Neural progenitor cell (in vitro differentiated cells): Measurements from ENCODE around the gene CREBBP. TPM values are rescaled to one million over a fixed set of nuclear protein-coding genes. Genes with fewer than 3 reads are reported as not detected.
A peak's percentile ranks its signal among the peaks of the same experiment; 100 is the strongest.

Experiments
- DNase-seq: peaks from one replicate; pipeline ENCODE4 v3.0.0-alpha.2; 2016; ENCODE audit warnings: low spot score
- H2AFZ ChIP-seq: fragments of 200-600 bp; sonication (generic); replicated peaks from 2 replicates; pipeline ENCODE4 v1.6.1; 2016; ENCODE audit warnings: antibody characterized with exemption
- H3F3A ChIP-seq: fragments of 200-600 bp; sonication (generic); 2 replicates; pipeline ENCODE4 v1.6.1; 2016; ENCODE audit warnings: antibody characterized with exemption, low read depth
- H3K27ac ChIP-seq: fragments of 200-600 bp; sonication (generic); 2 replicates; pipeline ENCODE4 v1.5.1; 2016; ENCODE audit warnings: mild to moderate bottlenecking
- H3K27me3 ChIP-seq: fragments of 200-600 bp; sonication (generic); 2 replicates; pipeline ENCODE4 v1.6.1; 2016; ENCODE audit warnings: mild to moderate bottlenecking, moderate library complexity
- H3K36me3 ChIP-seq: fragments of 200-600 bp; sonication (generic); 2 replicates; pipeline ENCODE4 v1.5.1; 2016
- H3K4me1 ChIP-seq: fragments of 200-600 bp; sonication (generic); 2 replicates; pipeline ENCODE4 v1.6.1; 2016; ENCODE audit warnings: mixed run types
- H3K4me2 ChIP-seq: fragments of 200-600 bp; sonication (generic); 2 replicates; pipeline ENCODE4 v1.6.1; 2016
- H3K4me3 ChIP-seq: fragments of 200-600 bp; sonication (generic); 2 replicates; pipeline ENCODE4 v1.5.1; 2016
- H3K79me2 ChIP-seq: fragments of 200-600 bp; sonication (generic); 2 replicates; pipeline ENCODE4 v1.6.1; 2016; ENCODE audit warnings: low read depth
- H3K9ac ChIP-seq: fragments of 200-600 bp; sonication (generic); 2 replicates; pipeline ENCODE4 v1.6.1; 2016
- H3K9me3 ChIP-seq: fragments of 200-600 bp; sonication (generic); 2 replicates; pipeline ENCODE4 v1.5.1; 2016; ENCODE audit warnings: low read depth
- H4K20me1 ChIP-seq: fragments of 200-600 bp; sonication (generic); 2 replicates; pipeline ENCODE4 v1.6.1; 2016; ENCODE audit warnings: low read depth
- H3K27ac Mint-ChIP-seq: 3 replicates; pipeline ENCODE4 v1.8.0; 2021; ENCODE audit warnings: mixed read lengths
- H3K27me3 Mint-ChIP-seq: 2 replicates; pipeline ENCODE4 v1.8.0; 2022; ENCODE audit warnings: low read depth, mild to moderate bottlenecking, inconsistent platforms, moderate library complexity, mixed read lengths; ENCODE audit not compliant: insufficient read depth
- H3K36me3 Mint-ChIP-seq: 3 replicates; pipeline ENCODE4 v1.8.0; 2021; ENCODE audit warnings: mixed read lengths
- H3K4me1 Mint-ChIP-seq: 3 replicates; pipeline ENCODE4 v1.8.0; 2021; ENCODE audit warnings: mixed read lengths
- H3K4me3 Mint-ChIP-seq: 3 replicates; pipeline ENCODE4 v1.8.0; 2021; ENCODE audit warnings: mild to moderate bottlenecking, moderate library complexity, mixed read lengths
- H3K9me3 Mint-ChIP-seq: 3 replicates; pipeline ENCODE4 v1.8.0; 2020; ENCODE audit warnings: mixed read lengths
- CTCF ChIP-seq: fragments of 200-600 bp; sonication (generic); IDR thresholded peaks from 2 replicates; pipeline ENCODE4 v1.5.1; 2017; ENCODE audit warnings: antibody characterized with exemption, mild to moderate bottlenecking
- EZH2 ChIP-seq: fragments of 200-600 bp; sonication (generic); IDR thresholded peaks from 2 replicates; pipeline ENCODE4 v1.6.1; 2017; ENCODE audit warnings: antibody characterized with exemption, mild to moderate bottlenecking, moderate library complexity
- EZH2phosphoT487 ChIP-seq: fragments of 200-600 bp; sonication (generic); IDR thresholded peaks from 2 replicates; pipeline ENCODE4 v1.6.1; 2017; ENCODE audit warnings: antibody characterized with exemption
- total RNA-seq: library from RNA; depleted of rRNA; stranded (reverse); fragments of >200 nt; gene quantifications from 2 replicates; pipeline ENCODE4 v1.2.3, GENCODE V29; 2015; ENCODE audit warnings: low replicate concordance

CREBBP gene
- total RNA-seq, 1 donor from 2014 or later: 60.6 TPM

DNA sequence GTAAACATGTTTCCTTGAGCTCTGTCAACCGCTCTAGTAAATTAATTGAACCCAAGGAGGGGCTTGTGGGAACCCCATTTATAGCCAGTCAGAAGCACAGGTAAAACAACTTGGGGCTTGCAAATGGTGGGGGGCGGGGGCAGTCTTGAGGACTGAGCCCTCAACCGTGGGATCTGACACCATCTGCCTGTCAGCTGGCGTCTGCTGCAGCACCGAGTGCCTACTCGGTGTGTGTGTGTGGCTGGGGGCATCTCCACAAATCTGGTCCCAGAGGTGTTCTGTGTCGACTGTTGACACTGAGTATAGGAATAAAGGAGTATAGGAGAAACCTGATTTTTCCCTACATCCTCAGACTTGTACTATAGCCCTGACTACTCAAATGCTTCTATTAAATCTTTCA is 20.6 kb downstream of the CREBBP start:
- no peak overlapping the region for H3K4me3 Mint-ChIP-seq
- H3K27me3 ChIP-seq: no peaks in the 10 kb centered on the region
- H3K4me2 ChIP-seq: no peak overlapping the region
- no peak overlapping the region for H3K9ac ChIP-seq
- H3K27ac Mint-ChIP-seq: no peak overlapping the region
- H3K4me1 ChIP-seq: peaks cover 55% of the 10 kb centered on the region
- no peaks in the 10 kb centered on the region for H3K9me3 ChIP-seq
- H3K36me3 ChIP-seq: no peaks in the 10 kb centered on the region
- H3K36me3 Mint-ChIP-seq: peaks cover 8% of the 10 kb centered on the region
- H2AFZ ChIP-seq: no peak overlapping the region
- peaks cover 100% of the 10 kb centered on the region for H4K20me1 ChIP-seq
- no peak for DNase-seq
- TF ChIP-seq EZH2phosphoT487 (no peak), EZH2 (no peak), CTCF (no peak)
- no peaks in the 10 kb centered on the region for H3K27me3 Mint-ChIP-seq
- peaks cover 100% of the 10 kb centered on the region for H3K79me2 ChIP-seq
- H3K4me1 Mint-ChIP-seq: peaks cover 42% of the 10 kb centered on the region
- no peak overlapping the region for H3K27ac ChIP-seq
- no peak overlapping the region for H3K4me3 ChIP-seq
- peaks cover 39% of the 10 kb centered on the region for H3F3A ChIP-seq
- H3K9me3 Mint-ChIP-seq: no peaks in the 10 kb centered on the region

DNA sequence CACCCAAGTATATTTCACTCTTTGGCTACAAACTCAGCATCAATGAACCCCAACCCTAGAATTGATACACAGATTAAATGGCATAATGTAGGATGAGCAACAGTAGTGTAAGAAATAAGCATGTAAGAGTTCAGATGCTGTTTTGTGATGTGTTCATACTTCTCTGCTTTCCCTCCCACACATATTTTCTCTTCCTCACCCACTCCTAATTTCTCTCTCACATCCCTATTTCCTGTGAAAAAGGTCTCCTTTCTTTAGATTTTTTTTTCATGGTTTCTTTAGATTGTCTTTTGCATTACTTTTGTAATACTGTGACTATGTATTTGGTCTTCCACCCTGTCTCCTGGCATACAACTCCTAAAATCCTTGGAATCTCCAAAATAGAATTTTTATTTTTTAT is 21.7 kb downstream of the CREBBP start:
- H3K9me3 Mint-ChIP-seq: no peaks in the 10 kb centered on the region
- Histone ChIP-seq H3K4me2 (no peak overlapping the region), H3K36me3 (no peaks in the 10 kb centered on the region), H4K20me1 (peaks cover 100% of the 10 kb centered on the region), H3K4me1 (peaks cover 52% of the 10 kb centered on the region), H3K79me2 (peaks cover 100% of the 10 kb centered on the region), H3K9ac (no peak overlapping the region), H3K4me3 (no peak overlapping the region), H3K27me3 (no peaks in the 10 kb centered on the region), H3K27ac (no peak overlapping the region), H2AFZ (no peak overlapping the region), H3K9me3 (no peaks in the 10 kb centered on the region), H3F3A (peaks cover 36% of the 10 kb centered on the region)
- H3K4me3 Mint-ChIP-seq: no peak overlapping the region
- H3K27me3 Mint-ChIP-seq: no peaks in the 10 kb centered on the region
- peaks cover 40% of the 10 kb centered on the region for H3K4me1 Mint-ChIP-seq
- H3K36me3 Mint-ChIP-seq: peaks cover 19% of the 10 kb centered on the region
- H3K27ac Mint-ChIP-seq: no peak overlapping the region
- no peak for TF ChIP-seq CTCF
- no peak for DNase-seq

- H4K20me1 ChIP-seq: peaks cover 93% of the 10 kb centered on the region
- Mint-ChIP-seq H3K27ac (peak overlapping the region; percentile 94), H3K4me1 (peaks cover 34% of the 10 kb centered on the region), H3K36me3 (peaks cover 22% of the 10 kb centered on the region), H3K9me3 (no peaks in the 10 kb centered on the region), H3K4me3 (no peak overlapping the region), H3K27me3 (no peaks in the 10 kb centered on the region)
- H3K9me3 ChIP-seq: no peaks in the 10 kb centered on the region
- H3K4me2 ChIP-seq: peak overlapping the region; percentile 51
- no peaks in the 10 kb centered on the region for H3K27me3 ChIP-seq
- H3K36me3 ChIP-seq: no peaks in the 10 kb centered on the region
- H3K4me1 ChIP-seq: peaks cover 39% of the 10 kb centered on the region
- no peak overlapping the region for H2AFZ ChIP-seq
- no peak overlapping the region for H3K9ac ChIP-seq
- H3K4me3 ChIP-seq: no peak overlapping the region
- peaks cover 30% of the 10 kb centered on the region for H3F3A ChIP-seq
- peaks cover 100% of the 10 kb centered on the region for H3K79me2 ChIP-seq
- no peak for TF ChIP-seq EZH2
- TF ChIP-seq CTCF: no peak
- TF ChIP-seq EZH2phosphoT487: no peak
- no peak for DNase-seq
- peak overlapping the region; percentile 60 for H3K27ac ChIP-seq
Measured at GRCh38 chr16:3857189-3858043, 23.1 kb downstream of the CREBBP start.
